WTC11 (cell line): Measurements from ENCODE around the gene FGD5. TPM values are rescaled to one million over a fixed set of nuclear protein-coding genes. Genes with fewer than 3 reads are reported as not detected.

Source experiments
- ATAC-seq: fragments of 200-7000 bp; cut with Tn5 transposase; 2 replicates; pipeline ENCODE4 v1.10.0; 2021; ENCODE audit warnings: mild to moderate bottlenecking, moderate library complexity
- CTCF ChIA-PET: fragments of 300-600 bp; sonication (Branson Sonifier 250); formaldehyde crosslinking; loops from one replicate; lab custom pipeline; 2021; ENCODE audit warnings: antibody characterized with exemption; lab: Charles Lee
- POLR2A ChIA-PET: fragments of 350-600 bp; sonication (Branson Sonifier 250); formaldehyde crosslinking; loops from one replicate; lab custom pipeline; 2021; ENCODE audit warnings: antibody characterized with exemption; lab: Charles Lee
- DNase-seq: peaks from one replicate; pipeline ENCODE4 v3.0.0; 2021; ENCODE audit warnings: low spot score
- H3K27ac Mint-ChIP-seq: 2 replicates; pipeline ENCODE4 v1.8.0; 2021; ENCODE audit warnings: mixed read lengths
- H3K27me3 Mint-ChIP-seq: 2 replicates; pipeline ENCODE4 v1.8.0; 2021; ENCODE audit warnings: low read depth, mild to moderate bottlenecking, moderate library complexity, mixed read lengths
- H3K36me3 Mint-ChIP-seq: 2 replicates; pipeline ENCODE4 v1.8.0; 2021; ENCODE audit warnings: mixed read lengths
- H3K4me1 Mint-ChIP-seq: 2 replicates; pipeline ENCODE4 v1.8.0; 2022; ENCODE audit warnings: mixed read lengths
- H3K4me3 Mint-ChIP-seq: 2 replicates; pipeline ENCODE4 v1.8.0; 2021; ENCODE audit warnings: mild to moderate bottlenecking, moderate library complexity, mixed read lengths
- H3K9me3 Mint-ChIP-seq: 2 replicates; pipeline ENCODE4 v1.8.0; 2021; ENCODE audit warnings: mixed read lengths
- ARID4B ChIP-seq: sonication (generic); formaldehyde crosslinking; IDR thresholded peaks from 2 replicates; pipeline ENCODE4 v1.8.0; 2023; ENCODE audit warnings: missing genetic modification reagents, mild to moderate bottlenecking, borderline replicate concordance
- FOXP1 ChIP-seq: sonication (generic); formaldehyde crosslinking; IDR thresholded peaks from 2 replicates; pipeline ENCODE4 v1.8.0; 2022; ENCODE audit warnings: missing genetic modification reagents, mild to moderate bottlenecking, moderate library complexity, borderline replicate concordance
- FOXP4 ChIP-seq: sonication (generic); formaldehyde crosslinking; IDR thresholded peaks from 2 replicates; pipeline ENCODE4 v1.8.0; 2022; ENCODE audit warnings: mild to moderate bottlenecking, missing genetic modification reagents
- GRHL2 ChIP-seq: fragments of 250-450 bp; sonication (Bioruptor Pico); IDR thresholded peaks from 2 replicates; pipeline ENCODE4 v1.8.0; 2022; ENCODE audit warnings: mild to moderate bottlenecking, moderate library complexity; ENCODE audit not compliant: insufficient replicate concordance, severe bottlenecking
- STAT6 ChIP-seq: sonication (generic); formaldehyde crosslinking; conservative IDR thresholded peaks from 2 replicates; pipeline ENCODE4 v1.8.1; 2023; ENCODE audit warnings: mild to moderate bottlenecking, low read depth, missing genetic modification reagents, moderate library complexity
- TP53 ChIP-seq: sonication (generic); formaldehyde crosslinking; IDR thresholded peaks from 2 replicates; pipeline ENCODE4 v1.8.1; 2023; ENCODE audit warnings: mild to moderate bottlenecking, missing genetic modification reagents
- ZMAT4 ChIP-seq: fragments of 250-450 bp; sonication (Bioruptor Pico); IDR thresholded peaks from 2 replicates; pipeline ENCODE4 v1.9.0; 2021; ENCODE audit warnings: mild to moderate bottlenecking
- ZNF281 ChIP-seq: sonication (generic); formaldehyde crosslinking; IDR thresholded peaks from 2 replicates; pipeline ENCODE4 v1.8.0; 2023; ENCODE audit warnings: mild to moderate bottlenecking, missing genetic modification reagents
- ZNF317 ChIP-seq: sonication (generic); formaldehyde crosslinking; IDR thresholded peaks from 2 replicates; pipeline ENCODE4 v1.8.1; 2023; ENCODE audit warnings: low read depth, mild to moderate bottlenecking, moderate library complexity, missing genetic modification reagents, borderline replicate concordance
- ZNF396 ChIP-seq: fragments of 250-450 bp; sonication (Bioruptor Pico); IDR thresholded peaks from 2 replicates; pipeline ENCODE4 v1.8.0; 2021; ENCODE audit warnings: mild to moderate bottlenecking, moderate library complexity, borderline replicate concordance
- ZNF532 ChIP-seq: fragments of 250-450 bp; sonication (Bioruptor Pico); IDR thresholded peaks from 2 replicates; pipeline ENCODE4 v1.9.0; 2021; ENCODE audit warnings: mild to moderate bottlenecking, borderline replicate concordance
- total RNA-seq: library from RNA; stranded (reverse); gene quantifications from 3 replicates; pipeline ENCODE4 v1.2.3, GENCODE V29; 2021
- TF ChIP-seq, protein P1 (sequence below): sonication (generic); formaldehyde crosslinking; conservative IDR thresholded peaks from 2 replicates; pipeline ENCODE4 v1.8.1; 2022; ENCODE audit warnings: mild to moderate bottlenecking, missing genetic modification reagents
- TF ChIP-seq, protein P2 (sequence below): fragments of 250-450 bp; sonication (Bioruptor Pico); IDR thresholded peaks from 2 replicates; pipeline ENCODE4 v2.1.2; 2022; ENCODE audit warnings: mild to moderate bottlenecking, moderate library complexity

FGD5 gene
- total RNA-seq, 1 experiment from 2014 or later = 18.3 TPM

GRCh38 chr3:14890476-14890875, 71.7 kb downstream of the FGD5 start:
- Mint-ChIP-seq H3K9me3 (peaks cover 4% of the 10 kb centered on the region; the same call in 1 of the 2 replicates), H3K4me3 (no peak overlapping the region), H3K4me1 (0 out of 2 replicates have a peak, but pooled peaks cover 3% of the 10 kb centered on the region), H3K27ac (no peak overlapping the region), H3K27me3 (no peaks in the 10 kb centered on the region), H3K36me3 (no peaks in the 10 kb centered on the region)
- ChIA-PET POLR2A (no interaction called here), CTCF (interaction anchor here (1.7 kb wide), 1 partner anchor 27 kb away, joined by 6 read pairs; no protein-coding TSS in a partner anchor)
- DNase-seq (no peak), ATAC-seq (no peak)
- TF ChIP-seq ZNF281 (CRISPR knock-in tag) (no peak), ZNF396 (CRISPR knock-in tag) (no peak), FOXP4 (CRISPR knock-in tag) (no peak), GRHL2 (CRISPR knock-in tag) (no peak), ZNF532 (no peak), FOXP1 (CRISPR knock-in tag) (no peak), ARID4B (CRISPR knock-in tag) (no peak), ZNF317 (CRISPR knock-in tag) (no peak), ZMAT4 (CRISPR knock-in tag) (no peak), TP53 (CRISPR knock-in tag) (no peak), STAT6 (CRISPR knock-in tag) (no peak)
- TF ChIP-seq, protein P1, sequence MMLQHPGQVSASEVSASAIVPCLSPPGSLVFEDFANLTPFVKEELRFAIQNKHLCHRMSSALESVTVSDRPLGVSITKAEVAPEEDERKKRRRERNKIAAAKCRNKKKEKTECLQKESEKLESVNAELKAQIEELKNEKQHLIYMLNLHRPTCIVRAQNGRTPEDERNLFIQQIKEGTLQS = no peak
- TF ChIP-seq, protein P2, sequence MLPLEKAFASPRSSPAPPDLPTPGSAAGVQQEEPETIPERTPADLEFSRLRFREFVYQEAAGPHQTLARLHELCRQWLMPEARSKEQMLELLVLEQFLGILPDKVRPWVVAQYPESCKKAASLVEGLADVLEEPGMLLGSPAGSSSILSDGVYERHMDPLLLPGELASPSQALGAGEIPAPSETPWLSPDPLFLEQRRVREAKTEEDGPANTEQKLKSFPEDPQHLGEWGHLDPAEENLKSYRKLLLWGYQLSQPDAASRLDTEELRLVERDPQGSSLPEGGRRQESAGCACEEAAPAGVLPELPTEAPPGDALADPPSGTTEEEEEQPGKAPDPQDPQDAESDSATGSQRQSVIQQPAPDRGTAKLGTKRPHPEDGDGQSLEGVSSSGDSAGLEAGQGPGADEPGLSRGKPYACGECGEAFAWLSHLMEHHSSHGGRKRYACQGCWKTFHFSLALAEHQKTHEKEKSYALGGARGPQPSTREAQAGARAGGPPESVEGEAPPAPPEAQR (CRISPR knock-in tag) = no peak
